ENCODE measurements around the gene PCK1. TPM values are rescaled to one million over a fixed set of nuclear protein-coding genes. Genes with fewer than 3 reads are reported as not detected.

Gene PCK1
- total RNA-seq, 1 experiment from 2014 or later, result not detected

- Histone ChIP-seq H3K27ac (ENCODE audit: low read length) (no peak overlapping the region), H3K79me2 (ENCODE audit: low read length) (no peaks in the 10 kb centered on the region), H3K4me2 (ENCODE audit: low read length) (no peak overlapping the region), H4K20me1 (ENCODE audit: low read length) (no peaks in the 10 kb centered on the region), H3K9me3 (ENCODE audit: low read length) (no peaks in the 10 kb centered on the region), H3K9me2 (replicated peaks; ENCODE audit: low read length) (no peaks in the 10 kb centered on the region), H3K27me3 (ENCODE audit: low read length) (no peaks in the 10 kb centered on the region), H3K4me1 (ENCODE audit: insufficient read depth, low read length) (peaks cover 11% of the 10 kb centered on the region), H2AFZ (ENCODE audit: low read length) (no peak overlapping the region), H3K9ac (ENCODE audit: low read length) (no peak overlapping the region), H3F3A (ENCODE audit: low read length, unreplicated experiment) (no peaks in the 10 kb centered on the region), H3K36me3 (ENCODE audit: low read depth, low read length) (no peaks in the 10 kb centered on the region), H3K4me3 (ENCODE audit: low read length) (no peak overlapping the region)
- CTCF ChIA-PET, result no interaction called here
- DNase-seq, result no peak
- BruUV-seq (replicated peaks), result no TSS peak
- intact Hi-C loops (cut with micrococcal nuclease), result loop anchor here (10.0 kb wide), 1 partner anchor 381 kb away; no protein-coding TSS in a partner anchor
- no peak for ATAC-seq
- POLR2A ChIA-PET (ENCODE audit: unreplicated experiment), result no interaction called here
- TF ChIP-seq CTCF (conservative IDR thresholded peaks at IDR 0.05; ENCODE audit: low read depth, low read length) (no peak), EZH2phosphoT487 (IDR thresholded peaks at IDR 0.05; ENCODE audit: borderline replicate concordance, low read length) (no peak), EZH2 (IDR thresholded peaks at IDR 0.05; ENCODE audit: low read length, unreplicated experiment) (no peak)
Measured at GRCh38 chr20:57613481-57613921, 52.6 kb downstream of the PCK1 start.

GRCh38 chr20:57614490-57615444, 53.9 kb downstream of the PCK1 start:
- ATAC-seq, result no peak
- no TSS peak for BruUV-seq (replicated peaks)
- no peak overlapping the region for H3K4me3 ChIP-seq (ENCODE audit: low read length)
- no peaks in the 10 kb centered on the region for H3K9me3 ChIP-seq (ENCODE audit: low read length)
- no peak overlapping the region for H2AFZ ChIP-seq (ENCODE audit: low read length)
- no peaks in the 10 kb centered on the region for H3K9me2 ChIP-seq (replicated peaks; ENCODE audit: low read length)
- no peaks in the 10 kb centered on the region for H3K79me2 ChIP-seq (ENCODE audit: low read length)
- H3K36me3 ChIP-seq (ENCODE audit: low read depth, low read length), result no peaks in the 10 kb centered on the region
- ChIA-PET POLR2A (ENCODE audit: unreplicated experiment) (no interaction called here), CTCF (no interaction called here)
- intact Hi-C loops (cut with micrococcal nuclease), result loop anchor here (10.0 kb wide), 1 partner anchor 380 kb away; no protein-coding TSS in a partner anchor
- no peak overlapping the region for H3K4me2 ChIP-seq (ENCODE audit: low read length)
- no peaks in the 10 kb centered on the region for H3F3A ChIP-seq (ENCODE audit: low read length, unreplicated experiment)
- H3K27me3 ChIP-seq (ENCODE audit: low read length), result no peaks in the 10 kb centered on the region
- no peak for DNase-seq
- H3K9ac ChIP-seq (ENCODE audit: low read length), result no peak overlapping the region
- H4K20me1 ChIP-seq (ENCODE audit: low read length), result no peaks in the 10 kb centered on the region
- TF ChIP-seq CTCF (conservative IDR thresholded peaks at IDR 0.05; ENCODE audit: low read depth, low read length) (no peak), EZH2 (IDR thresholded peaks at IDR 0.05; ENCODE audit: low read length, unreplicated experiment) (no peak), EZH2phosphoT487 (IDR thresholded peaks at IDR 0.05; ENCODE audit: borderline replicate concordance, low read length) (no peak)
- no peak overlapping the region for H3K27ac ChIP-seq (ENCODE audit: low read length)
- H3K4me1 ChIP-seq (ENCODE audit: insufficient read depth, low read length), result peaks cover 22% of the 10 kb centered on the region

- H3K9me3 ChIP-seq (ENCODE audit: low read length), result no peaks in the 10 kb centered on the region
- ChIA-PET POLR2A (ENCODE audit: unreplicated experiment) (no interaction called here), CTCF (no interaction called here)
- no TSS peak for BruUV-seq (replicated peaks)
- H3K9ac ChIP-seq (ENCODE audit: low read length), result no peak overlapping the region
- DNase-seq (no peak), ATAC-seq (no peak)
- no peaks in the 10 kb centered on the region for H3K79me2 ChIP-seq (ENCODE audit: low read length)
- intact Hi-C loops (cut with micrococcal nuclease), result loop anchor here (10.0 kb wide), 1 partner anchor 379 kb away; no protein-coding TSS in a partner anchor
- no peak for TF ChIP-seq CTCF (conservative IDR thresholded peaks at IDR 0.05; ENCODE audit: low read depth, low read length)
- TF ChIP-seq EZH2phosphoT487 (IDR thresholded peaks at IDR 0.05; ENCODE audit: borderline replicate concordance, low read length), result no peak
- TF ChIP-seq EZH2 (IDR thresholded peaks at IDR 0.05; ENCODE audit: low read length, unreplicated experiment), result no peak
- H3K9me2 ChIP-seq (replicated peaks; ENCODE audit: low read length), result no peaks in the 10 kb centered on the region
- H2AFZ ChIP-seq (ENCODE audit: low read length), result no peak overlapping the region
- no peaks in the 10 kb centered on the region for H3K27me3 ChIP-seq (ENCODE audit: low read length)
- H3K36me3 ChIP-seq (ENCODE audit: low read depth, low read length), result no peaks in the 10 kb centered on the region
- no peak overlapping the region for H3K4me2 ChIP-seq (ENCODE audit: low read length)
- no peaks in the 10 kb centered on the region for H3F3A ChIP-seq (ENCODE audit: low read length, unreplicated experiment)
- H3K4me1 ChIP-seq (ENCODE audit: insufficient read depth, low read length), result peaks cover 23% of the 10 kb centered on the region
- no peaks in the 10 kb centered on the region for H4K20me1 ChIP-seq (ENCODE audit: low read length)
- no peak overlapping the region for H3K4me3 ChIP-seq (ENCODE audit: low read length)
- H3K27ac ChIP-seq (ENCODE audit: low read length), result no peak overlapping the region
Measured at GRCh38 chr20:57615445-57615811, 54.5 kb downstream of the PCK1 start.
